ENCODE data around the gene TRABD2A. TPM values are rescaled to one million over a fixed set of nuclear protein-coding genes. Genes with fewer than 3 reads are reported as not detected.

Gene TRABD2A
- total RNA-seq, 1 experiment from 2014 or later, result 4.6 TPM

- ChIA-PET RAD21 (ENCODE audit: low non-redundant PET in 1 of 2, low total read pairs in 2 of 2, uncharacterized antibody in 2 of 2, unreplicated experiment in 2 of 2) (no interaction called here), POLR2A (no interaction called here), CTCF (no interaction called here)
- Histone ChIP-seq H3K4me2 (ENCODE audit: low read length) (no peak overlapping the region), H3K36me3 (ENCODE audit: control insufficient read depth in 1 of 2, insufficient read depth in 2 of 2, low read length in 2 of 2) (no peaks in the 10 kb centered on the region), H3K79me2 (ENCODE audit: insufficient read depth, low read length) (no peaks in the 10 kb centered on the region), H3K27me3 (ENCODE audit: insufficient read depth, low read length) (no peaks in the 10 kb centered on the region), H3K27ac (ENCODE audit: low read depth, low read length) (no peak overlapping the region), H3K4me1 (ENCODE audit: control insufficient read depth in 1 of 2, insufficient read depth in 2 of 2, low read length in 2 of 2) (peaks cover 2 to 13% of the 10 kb centered on the region in 2 experiments; a peak in 2 of 4 replicates), H3K9ac (ENCODE audit: low read length) (no peak overlapping the region), H2AFZ (ENCODE audit: low read depth, low read length, poor library complexity, severe bottlenecking) (no peak overlapping the region), H3K9me3 (ENCODE audit: control insufficient read depth in 1 of 2, insufficient read depth in 1 of 2, low read depth in 1 of 2, low read length in 2 of 2) (no peaks in the 10 kb centered on the region), H3K9me2 (ENCODE audit: insufficient read depth) (no peaks in the 10 kb centered on the region), H4K20me1 (ENCODE audit: insufficient read depth) (no peaks in the 10 kb centered on the region), H3K4me3 (replicated peaks in 1 of 2; ENCODE audit: low read depth in 1 of 2, low read length in 2 of 2) (no peak overlapping the region)
- no peak for DNase-seq (ENCODE audit: low read depth, low spot score)
- ATAC-seq, result no peak
- intact Hi-C loops (cut with micrococcal nuclease), result no loop called here
- no TSS peak for BruUV-seq (replicated peaks)
- TF ChIP-seq POLR2AphosphoS5 (IDR thresholded peaks at IDR 0.05; ENCODE audit: low read depth, low read length), result no peak
Observed at GRCh38 chr2:84785950-84786349, 94.9 kb downstream of the TRABD2A start.

GRCh38 chr2:84782717-84783442 is 98.0 kb downstream of the TRABD2A start:
- H3K27me3 ChIP-seq (ENCODE audit: insufficient read depth, low read length), result no peaks in the 10 kb centered on the region
- POLR2A ChIA-PET, result no interaction called here
- DNase-seq (ENCODE audit: low read depth, low spot score) (no peak), ATAC-seq (no peak)
- peaks cover 2 to 13% of the 10 kb centered on the region in 2 experiments; a peak in 2 of 4 replicates for H3K4me1 ChIP-seq (ENCODE audit: control insufficient read depth in 1 of 2, insufficient read depth in 2 of 2, low read length in 2 of 2)
- H2AFZ ChIP-seq (ENCODE audit: low read depth, low read length, poor library complexity, severe bottlenecking), result peak overlapping the region; percentile 93
- H3K9me2 ChIP-seq (ENCODE audit: insufficient read depth), result no peaks in the 10 kb centered on the region
- H3K36me3 ChIP-seq (ENCODE audit: control insufficient read depth in 1 of 2, insufficient read depth in 2 of 2, low read length in 2 of 2), result no peaks in the 10 kb centered on the region
- CTCF ChIA-PET, result no interaction called here
- TF ChIP-seq CBX3 (IDR thresholded peaks at IDR 0.05; ENCODE audit: low read depth) (no peak), FOSL1 (IDR thresholded peaks at IDR 0.05; ENCODE audit: low read depth) (no peak), EGR1 (IDR thresholded peaks at IDR 0.05; ENCODE audit: low read depth) (no peak), CEBPB (IDR thresholded peaks at IDR 0.05; ENCODE audit: low read depth) (no peak), YY1 (IDR thresholded peaks at IDR 0.05; ENCODE audit: extremely low read depth, insufficient replicate concordance, low read depth, low read length) (no peak), CTCF (IDR thresholded peaks at IDR 0.05 in 2 of 3, conservative IDR thresholded peaks at IDR 0.05 in 1 of 3; ENCODE audit: borderline replicate concordance in 1 of 3, insufficient read depth in 1 of 3, low read depth in 2 of 3, low read length in 2 of 3) (no peak), EZH2phosphoT487 (IDR thresholded peaks at IDR 0.05; ENCODE audit: borderline replicate concordance) (no peak), ZFX (IDR thresholded peaks at IDR 0.05) (no peak), ZNF274 (IDR thresholded peaks at IDR 0.05; ENCODE audit: low read depth, low read length) (no peak), ZBTB33 (IDR thresholded peaks at IDR 0.05; ENCODE audit: extremely low read depth, insufficient replicate concordance, low read length) (no peak), POLR2AphosphoS5 (IDR thresholded peaks at IDR 0.05; ENCODE audit: low read depth, low read length) (no peak)
- no peaks in the 10 kb centered on the region for H3K79me2 ChIP-seq (ENCODE audit: insufficient read depth, low read length)
- H3K4me3 ChIP-seq (replicated peaks in 1 of 2; ENCODE audit: low read depth in 1 of 2, low read length in 2 of 2), result no peak overlapping the region
- H3K4me2 ChIP-seq (ENCODE audit: low read length), result no peak overlapping the region
- no peak overlapping the region for H3K27ac ChIP-seq (ENCODE audit: low read depth, low read length)
- H3K9ac ChIP-seq (ENCODE audit: low read length), result no peak overlapping the region
- RAD21 ChIA-PET (ENCODE audit: low non-redundant PET in 1 of 2, low total read pairs in 2 of 2, uncharacterized antibody in 2 of 2, unreplicated experiment in 2 of 2), result no interaction called here
- no TSS peak for BruUV-seq (replicated peaks)
- intact Hi-C loops (cut with micrococcal nuclease), result no loop called here
- H4K20me1 ChIP-seq (ENCODE audit: insufficient read depth), result no peaks in the 10 kb centered on the region
- H3K9me3 ChIP-seq (ENCODE audit: control insufficient read depth in 1 of 2, insufficient read depth in 1 of 2, low read depth in 1 of 2, low read length in 2 of 2), result no peaks in the 10 kb centered on the region
